ENCODE data around the gene RPUSD1. TPM values are rescaled to one million over a fixed set of nuclear protein-coding genes. Genes with fewer than 3 reads are reported as not detected.
A peak's percentile ranks its signal among the peaks of the same experiment; 100 is the strongest.

RPUSD1 gene
- total RNA-seq, 1 experiment from 2014 or later = 48.6 TPM

DNA sequence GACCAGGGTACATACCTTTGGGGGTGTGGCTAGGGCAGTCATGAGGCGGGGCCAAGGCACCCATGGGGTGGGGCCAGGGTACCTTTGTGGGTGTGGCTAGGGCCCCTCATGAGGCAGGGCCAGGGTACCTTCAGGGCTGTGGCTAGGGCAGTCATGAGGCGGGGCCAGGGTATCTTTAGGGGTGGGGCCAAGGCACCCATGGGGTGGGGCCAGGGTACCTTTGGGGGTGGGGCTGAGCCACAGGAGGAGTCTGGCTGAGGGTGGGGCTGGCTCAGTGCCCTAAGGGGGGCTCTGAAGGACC lies 8.9 kb upstream of the RPUSD1 start:
- no peak overlapping the region for H4K8ac ChIP-seq (replicated peaks; ENCODE audit: insufficient read length, low read depth, low read length)
- no peak overlapping the region for H2AFZ ChIP-seq (ENCODE audit: low read length)
- no peak overlapping the region for H2BK12ac ChIP-seq (ENCODE audit: insufficient read length, low read depth, low read length)
- H3K23ac ChIP-seq (ENCODE audit: insufficient read length, low read depth, low read length) = no peak overlapping the region
- no peak overlapping the region for H4K5ac ChIP-seq (ENCODE audit: insufficient read length, low read depth, low read length)
- no peak overlapping the region for H2BK5ac ChIP-seq (ENCODE audit: insufficient read length, low read length)
- H3K27me3 Mint-ChIP-seq (ENCODE audit: low read depth) = peaks cover 26% of the 10 kb centered on the region
- H4K91ac ChIP-seq (ENCODE audit: insufficient read length, low read depth, low read length) = no peak overlapping the region
- no peaks in the 10 kb centered on the region for H3K4me1 Mint-ChIP-seq
- no peaks in the 10 kb centered on the region for H3K79me1 ChIP-seq (ENCODE audit: insufficient read depth, low read depth, low read length, poor library complexity, severe bottlenecking)
- no peak overlapping the region for H3K4me2 ChIP-seq (ENCODE audit: insufficient read depth, insufficient read length, low read length)
- H3K4me3 Mint-ChIP-seq = no peak overlapping the region
- H2BK20ac ChIP-seq (ENCODE audit: low read depth, low read length, poor library complexity, severe bottlenecking) = no peak overlapping the region
- no peak overlapping the region for H3K18ac ChIP-seq (ENCODE audit: insufficient read length, low read depth, low read length)
- H2BK120ac ChIP-seq (ENCODE audit: low read depth, low read length, poor library complexity, severe bottlenecking) = no peak overlapping the region
- H3T11ph ChIP-seq (ENCODE audit: low read length) = no peak overlapping the region
- peak; percentile 72 for DNase-seq
- H2BK15ac ChIP-seq (ENCODE audit: low read depth, low read length) = no peak overlapping the region
- no CpG with 5 or more reads among the region's 2 CpGs for WGBS (ENCODE audit: extremely low coverage, insufficient read length, low lambda C conversion rate)
- H3K14ac ChIP-seq (ENCODE audit: insufficient read depth, low read length) = no peak overlapping the region
- peaks cover 13 to 32% (median 21%) of the 10 kb centered on the region in 3 experiments; a peak in 6 of 7 replicates for H3K36me3 Mint-ChIP-seq (ENCODE audit: insufficient read depth in 1 of 3, low read depth in 3 of 3)
- H3K9ac ChIP-seq (ENCODE audit: extremely low read depth, insufficient read length, low read length) = no peak overlapping the region
- TF ChIP-seq, protein P1, sequence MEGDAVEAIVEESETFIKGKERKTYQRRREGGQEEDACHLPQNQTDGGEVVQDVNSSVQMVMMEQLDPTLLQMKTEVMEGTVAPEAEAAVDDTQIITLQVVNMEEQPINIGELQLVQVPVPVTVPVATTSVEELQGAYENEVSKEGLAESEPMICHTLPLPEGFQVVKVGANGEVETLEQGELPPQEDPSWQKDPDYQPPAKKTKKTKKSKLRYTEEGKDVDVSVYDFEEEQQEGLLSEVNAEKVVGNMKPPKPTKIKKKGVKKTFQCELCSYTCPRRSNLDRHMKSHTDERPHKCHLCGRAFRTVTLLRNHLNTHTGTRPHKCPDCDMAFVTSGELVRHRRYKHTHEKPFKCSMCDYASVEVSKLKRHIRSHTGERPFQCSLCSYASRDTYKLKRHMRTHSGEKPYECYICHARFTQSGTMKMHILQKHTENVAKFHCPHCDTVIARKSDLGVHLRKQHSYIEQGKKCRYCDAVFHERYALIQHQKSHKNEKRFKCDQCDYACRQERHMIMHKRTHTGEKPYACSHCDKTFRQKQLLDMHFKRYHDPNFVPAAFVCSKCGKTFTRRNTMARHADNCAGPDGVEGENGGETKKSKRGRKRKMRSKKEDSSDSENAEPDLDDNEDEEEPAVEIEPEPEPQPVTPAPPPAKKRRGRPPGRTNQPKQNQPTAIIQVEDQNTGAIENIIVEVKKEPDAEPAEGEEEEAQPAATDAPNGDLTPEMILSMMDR (conservative IDR thresholded peaks at IDR 0.05) = no peak
- H3K4me1 ChIP-seq (ENCODE audit: insufficient read depth, low read length) = no peaks in the 10 kb centered on the region
- peaks cover 4% of the 10 kb centered on the region for H3K23me2 ChIP-seq (ENCODE audit: insufficient read length, low read depth, low read length, poor library complexity, severe bottlenecking)
- H3K27ac ChIP-seq (ENCODE audit: insufficient read length, low read depth, low read length) = no peak overlapping the region
- H3K27me3 ChIP-seq (ENCODE audit: insufficient read depth, low read length) = no peaks in the 10 kb centered on the region; the same call in 1 of the 2 replicates
- H3K56ac ChIP-seq (ENCODE audit: insufficient read length, low read depth, low read length) = no peak overlapping the region
- H3K27ac Mint-ChIP-seq = no peak overlapping the region
- H3K9me3 ChIP-seq (ENCODE audit: control insufficient read depth, low read depth, low read length) = no peaks in the 10 kb centered on the region
- H3K4ac ChIP-seq (ENCODE audit: low read depth, low read length) = no peak overlapping the region
- no peaks in the 10 kb centered on the region for H3K79me2 ChIP-seq (ENCODE audit: insufficient read depth, low read length)
- peaks cover 0 to 3% of the 10 kb centered on the region in 2 experiments; a peak in 1 of 5 replicates for H3K9me3 Mint-ChIP-seq
- H2AK5ac ChIP-seq (ENCODE audit: insufficient read length, low read length) = no peak overlapping the region
- H4K20me1 ChIP-seq (ENCODE audit: control insufficient read depth, insufficient read depth, insufficient read length) = no peaks in the 10 kb centered on the region

All from H9 (cell line).